ENCODE measurements around the gene SPATA32. TPM values are rescaled to one million over a fixed set of nuclear protein-coding genes. Genes with fewer than 3 reads are reported as not detected.

SPATA32 gene
- polyA plus RNA-seq, 2 of the 4 experiments (the other 2 are of a cell fraction), result 0.05 to 0.21 TPM

- WGBS (ENCODE audit: missing lambda C conversion rate), result 87% methylated on average over 9 of the region's 9 CpGs
- Histone ChIP-seq H3K4me1 (peaks cover 59% of the 10 kb centered on the region), H3K4me3 (no peak overlapping the region), H3K4me2 (peak overlapping the region; percentile 92; the same call in 2 of the 3 replicates), H3K27ac (peak overlapping the region; percentile 97; a peak in 5 of 6 replicates), H3K9me3 (no peaks in the 10 kb centered on the region)
- ATAC-seq, result no peak
- FAIRE-seq, result no peak
- peak in 1 of 2 experiments; percentile 12 for DNase-seq (ENCODE audit: low read depth in 1 of 2, low spot score in 1 of 2)
- ChIA-PET POLR2A (no interaction called here), CTCF (interaction anchor here (0.6 to 52.3 kb wide), 15 partner anchors 6 to 193 kb away, joined by 3 to 2147 read pairs (median 8); partner anchors contain the start of genes ACBD4, FMNL1, HEXIM1 and HEXIM2)
- TF ChIP-seq NPAS2 (CRISPR knock-in tag; IDR thresholded peaks at IDR 0.05; ENCODE audit: borderline replicate concordance) (no peak), NFE2L2 (conservative IDR thresholded peaks at IDR 0.05; ENCODE audit: low read length) (no peak), RNF2 (IDR thresholded peaks at IDR 0.05; ENCODE audit: borderline replicate concordance, low read depth) (no peak), CBX8 (IDR thresholded peaks at IDR 0.05) (no peak)
Observed at GRCh38 chr17:45232514-45233422, 29.1 kb downstream of the SPATA32 start.

DNA sequence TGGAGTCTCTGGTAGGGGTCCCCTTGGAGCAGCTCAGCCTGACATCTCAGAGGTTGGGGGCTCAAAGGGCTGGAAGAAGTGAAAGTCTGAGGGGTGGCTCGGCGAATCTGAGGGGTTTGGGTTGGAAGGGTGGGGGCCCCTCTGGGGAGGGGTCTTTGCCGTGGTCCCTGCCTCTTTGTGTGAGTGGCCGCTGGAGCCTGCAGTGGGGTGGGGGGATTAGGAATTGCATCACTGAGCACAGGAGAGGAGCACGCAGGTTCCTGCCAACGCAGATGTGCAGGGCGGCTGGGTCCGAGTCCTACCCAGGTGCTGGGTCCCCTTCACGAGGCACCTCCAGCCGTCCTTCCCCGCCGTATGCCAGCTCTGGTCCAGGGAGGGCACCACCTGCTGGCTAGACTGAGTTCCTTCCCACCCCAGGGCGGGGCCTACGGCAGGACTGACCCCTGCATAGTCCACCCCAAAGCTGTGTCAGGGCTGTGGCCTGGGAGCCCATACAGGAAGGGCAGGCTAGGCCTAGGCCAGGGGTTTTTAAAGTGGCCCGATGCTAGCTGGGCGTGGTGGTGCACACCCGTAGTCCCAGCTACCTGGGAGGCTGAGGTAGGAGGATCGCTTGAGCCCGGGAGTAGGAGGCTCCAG lies 30.3 kb downstream of the SPATA32 start:
- H3K4me2 ChIP-seq, result peak overlapping the region; percentile 92
- no peak overlapping the region; the same call in 2 of the 3 replicates for H3K4me3 ChIP-seq
- FAIRE-seq (no peak), DNase-seq (ENCODE audit: low read depth in 1 of 2, low spot score in 1 of 2) (peak; percentile 78 to 94), ATAC-seq (peak; percentile 6 to 60; a peak in 3 of 6 replicates)
- no peaks in the 10 kb centered on the region for H3K9me3 ChIP-seq
- peaks cover 70% of the 10 kb centered on the region for H3K4me1 ChIP-seq
- POLR2A ChIA-PET, result interaction anchor here (1.3 to 2.0 kb wide), 4 partner anchors 13 to 82 kb away, joined by 4 to 26 read pairs (median 7); partner anchors contain the start of genes HEXIM1 and HEXIM2
- CTCF ChIA-PET, result interaction anchor here (0.6 to 52.3 kb wide), 26 partner anchors 5 to 361 kb away, joined by 3 to 2147 read pairs (median 4); partner anchors contain the start of genes ACBD4, FMNL1, HEXIM1 and HEXIM2
- peak; percentile 58; a peak in 4 of 5 replicates for TF ChIP-seq RAD21 (conservative IDR thresholded peaks at IDR 0.05 in 1 of 2, IDR thresholded peaks at IDR 0.05 in 1 of 2)
- peak; percentile 61 for TF ChIP-seq CTCF (IDR thresholded peaks at IDR 0.05)
- peak; percentile 68 for TF ChIP-seq SMC3 (IDR thresholded peaks at IDR 0.05)
- no peak for TF ChIP-seq FOSB (CRISPR knock-in tag; IDR thresholded peaks at IDR 0.05)
- 62% methylated on average over 15 of the region's 19 CpGs for WGBS (ENCODE audit: missing lambda C conversion rate)
- peak overlapping the region; percentile 97 for H3K27ac ChIP-seq

DNA sequence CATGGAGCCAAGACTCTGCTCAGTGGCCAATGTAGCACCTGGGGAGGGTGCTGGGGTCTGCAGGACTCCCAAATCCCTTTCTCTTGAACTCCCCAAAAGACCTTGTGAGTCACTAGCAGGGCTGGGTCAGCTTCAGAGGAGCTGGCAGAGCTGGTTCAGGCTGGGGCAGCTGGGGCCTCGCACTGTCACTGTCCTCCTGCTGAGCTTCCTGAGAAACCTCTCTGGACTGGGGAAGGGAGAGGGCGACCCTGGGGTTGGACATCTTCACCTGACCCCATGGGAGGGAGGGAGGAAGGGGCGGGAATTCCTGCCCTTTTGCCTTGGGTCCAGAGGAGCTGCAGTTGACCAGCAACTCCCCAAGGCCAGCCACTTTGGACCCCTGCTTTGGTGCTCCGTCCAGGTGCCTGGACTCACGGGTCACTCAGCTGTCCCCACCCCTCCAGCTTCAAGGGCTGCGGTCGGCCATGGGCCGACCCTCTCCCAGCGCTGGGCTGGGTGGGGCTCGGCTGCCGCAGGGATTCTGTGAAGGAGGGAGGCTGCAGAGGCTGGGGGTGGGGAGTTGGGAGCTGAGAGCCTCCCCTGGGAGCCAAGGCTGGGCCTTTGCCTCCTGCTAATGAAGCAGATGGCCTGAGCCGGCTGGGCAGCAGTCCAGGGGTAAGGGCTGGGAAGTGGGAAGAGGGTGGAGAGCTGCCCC lies 31.0 kb downstream of the SPATA32 start:
- peak in 1 of 2 experiments; percentile 72 for DNase-seq (ENCODE audit: low read depth in 1 of 2, low spot score in 1 of 2)
- CTCF ChIA-PET, result interaction anchor here (0.8 to 52.3 kb wide), 22 partner anchors 4 to 601 kb away, joined by 3 to 2147 read pairs (median 5); partner anchors contain the start of genes ACBD4, FMNL1, HEXIM1 and HEXIM2

More for the DNA sequence above, 31.0 kb downstream of the SPATA32 start:
- TF ChIP-seq MAX (IDR thresholded peaks at IDR 0.05) (peak; percentile 29; the same call in 1 of the 2 replicates), MAFK (IDR thresholded peaks at IDR 0.05; ENCODE audit: partially characterized antibody) (no peak), FOSL2 (IDR thresholded peaks at IDR 0.05) (no peak), FOSL2 (CRISPR knock-in tag; IDR thresholded peaks at IDR 0.05) (peak; percentile 17; the same call in 1 of the 2 replicates), EHF (CRISPR knock-in tag; IDR thresholded peaks at IDR 0.05) (no peak)
- ATAC-seq, result peak in 1 of 2 experiments; percentile 29; a peak in 3 of 6 replicates
- Histone ChIP-seq H3K27ac (peak overlapping the region; percentile 97), H3K4me2 (peak overlapping the region; percentile 92), H3K4me1 (peaks cover 77% of the 10 kb centered on the region), H3K4me3 (no peak overlapping the region; the same call in 2 of the 3 replicates), H3K9me3 (no peaks in the 10 kb centered on the region)
- POLR2A ChIA-PET, result interaction anchor here (1.3 to 2.4 kb wide), 5 partner anchors 12 to 81 kb away, joined by 4 to 26 read pairs (median 6); partner anchors contain the start of genes HEXIM1 and HEXIM2
- no peak for FAIRE-seq
- WGBS (ENCODE audit: missing lambda C conversion rate), result 13% methylated on average over 7 of the region's 12 CpGs
